ENCODE data around the gene PLVAP. TPM values are rescaled to one million over a fixed set of nuclear protein-coding genes. Genes with fewer than 3 reads are reported as not detected.

The PLVAP gene
- polyA plus RNA-seq, 1 donor (not counting 4 experiments of a cell fraction or from before 2014, with no cell fraction given): not detected

- H3K4me3 ChIP-seq (ENCODE audit: control insufficient read depth in 2 of 3, extremely low read depth in 1 of 3, insufficient read depth in 2 of 3, low read depth in 1 of 3, low read length in 3 of 3): no peak overlapping the region
- no peaks in the 10 kb centered on the region for H3K9me1 ChIP-seq (ENCODE audit: control insufficient read depth, extremely low read depth, insufficient read depth, low read length)
- peaks cover 19 to 20% of the 10 kb centered on the region in 2 experiments for H3K36me3 ChIP-seq (ENCODE audit: control insufficient read depth in 2 of 2, extremely low read depth in 1 of 2, insufficient read depth in 2 of 2, low read length in 2 of 2)
- no peak overlapping the region for H3K4me2 ChIP-seq (ENCODE audit: control insufficient read depth, extremely low read depth, insufficient read depth, low read depth, low read length)
- no peaks in the 10 kb centered on the region for H3K27me3 ChIP-seq (ENCODE audit: control insufficient read depth, extremely low read depth, insufficient read depth, low read length)
- FAIRE-seq (no peak), DNase-seq (ENCODE audit: low read depth, low spot score) (no peak)
- no peak overlapping the region for H3K9ac ChIP-seq (ENCODE audit: control insufficient read depth, extremely low read depth, insufficient read depth, low read length)
- dilution Hi-C loops (cut with MboI; ENCODE audit: extremely low pct_ligation_motif_present, low sequenced_read_pairs): no loop called here
- H2AFZ ChIP-seq (ENCODE audit: control insufficient read depth, low read length): no peak overlapping the region
- peaks cover 5% of the 10 kb centered on the region for H3K4me1 ChIP-seq (ENCODE audit: control insufficient read depth, extremely low read depth, insufficient read depth, low read length)
- H3K79me2 ChIP-seq (ENCODE audit: control insufficient read depth, insufficient read depth, low read length): no peaks in the 10 kb centered on the region
- H4K20me1 ChIP-seq (ENCODE audit: control insufficient read depth, extremely low read depth, insufficient read depth, low read length): no peaks in the 10 kb centered on the region
- H3K9me3 ChIP-seq (ENCODE audit: control insufficient read depth, low read depth, low read length): no peaks in the 10 kb centered on the region
- no peak overlapping the region for H3K27ac ChIP-seq (ENCODE audit: control insufficient read depth, insufficient read depth, low read length)
- TF ChIP-seq EZH2 (IDR thresholded peaks at IDR 0.05; ENCODE audit: low read length): no peak
- TF ChIP-seq CTCF (optimal IDR thresholded peaks at IDR 0.05 in 1 of 3, IDR thresholded peaks at IDR 0.05 in 1 of 3, conservative IDR thresholded peaks at IDR 0.05 in 1 of 3; ENCODE audit: extremely low read depth in 1 of 3, insufficient read depth in 2 of 3, low read length in 3 of 3): no peak
These were observed 55.3 kb downstream of the PLVAP start for GRCh38 chr19:17321655-17322489.

GRCh38 chr19:17320435-17320834 is 56.7 kb downstream of the PLVAP start:
- no peaks in the 10 kb centered on the region for H3K9me3 ChIP-seq (ENCODE audit: control insufficient read depth, low read depth, low read length)
- no peak overlapping the region for H3K4me3 ChIP-seq (ENCODE audit: control insufficient read depth in 2 of 3, extremely low read depth in 1 of 3, insufficient read depth in 2 of 3, low read depth in 1 of 3, low read length in 3 of 3)
- no peaks in the 10 kb centered on the region for H3K9me1 ChIP-seq (ENCODE audit: control insufficient read depth, extremely low read depth, insufficient read depth, low read length)
- no peak for TF ChIP-seq CTCF (optimal IDR thresholded peaks at IDR 0.05 in 1 of 3, IDR thresholded peaks at IDR 0.05 in 1 of 3, conservative IDR thresholded peaks at IDR 0.05 in 1 of 3; ENCODE audit: extremely low read depth in 1 of 3, insufficient read depth in 2 of 3, low read length in 3 of 3)
- TF ChIP-seq EZH2 (IDR thresholded peaks at IDR 0.05; ENCODE audit: low read length): no peak
- DNase-seq (ENCODE audit: low read depth, low spot score) (no peak), FAIRE-seq (no peak)
- no peak overlapping the region for H3K9ac ChIP-seq (ENCODE audit: control insufficient read depth, extremely low read depth, insufficient read depth, low read length)
- no peak overlapping the region for H3K4me2 ChIP-seq (ENCODE audit: control insufficient read depth, extremely low read depth, insufficient read depth, low read depth, low read length)
- dilution Hi-C loops (cut with MboI; ENCODE audit: extremely low pct_ligation_motif_present, low sequenced_read_pairs): no loop called here
- no peaks in the 10 kb centered on the region for H3K27me3 ChIP-seq (ENCODE audit: control insufficient read depth, extremely low read depth, insufficient read depth, low read length)
- no peak overlapping the region for H2AFZ ChIP-seq (ENCODE audit: control insufficient read depth, low read length)
- peaks cover 22 to 27% of the 10 kb centered on the region in 2 experiments for H3K36me3 ChIP-seq (ENCODE audit: control insufficient read depth in 2 of 2, extremely low read depth in 1 of 2, insufficient read depth in 2 of 2, low read length in 2 of 2)
- H3K4me1 ChIP-seq (ENCODE audit: control insufficient read depth, extremely low read depth, insufficient read depth, low read length): no peaks in the 10 kb centered on the region
- H3K79me2 ChIP-seq (ENCODE audit: control insufficient read depth, insufficient read depth, low read length): no peaks in the 10 kb centered on the region
- no peak overlapping the region for H3K27ac ChIP-seq (ENCODE audit: control insufficient read depth, insufficient read depth, low read length)
- no peaks in the 10 kb centered on the region for H4K20me1 ChIP-seq (ENCODE audit: control insufficient read depth, extremely low read depth, insufficient read depth, low read length)

Measured in keratinocyte (primary cell).